B cell (primary cell): ENCODE results near the gene KIF1A. TPM values are rescaled to one million over a fixed set of nuclear protein-coding genes. Genes with fewer than 3 reads are reported as not detected.

Experiments used
- ATAC-seq: fragments of 200-7000 bp; cut with Tn5 transposase; one replicate; pipeline ENCODE4 v1.10.0; 2021; ENCODE audit warnings: low read depth, mild to moderate bottlenecking, moderate number of reproducible peaks, moderate library complexity
- CTCF ChIA-PET: fragments of 350-600 bp; sonication (Branson Sonifier 250); formaldehyde crosslinking; loops from one replicate; lab custom pipeline; 2021; ENCODE audit warnings: antibody characterized with exemption, inconsistent platforms; lab: Charles Lee
- POLR2A ChIA-PET: fragments of 350-600 bp; sonication (Branson Sonifier 250); formaldehyde crosslinking; loops from one replicate; lab custom pipeline; 2021; ENCODE audit warnings: antibody characterized with exemption; lab: Charles Lee
- DNase-seq: peaks from one replicate; pipeline ENCODE4 v3.0.0; 2013
- H2AFZ ChIP-seq: 2 replicates; pipeline ENCODE4 v1.6.1; 2012; ENCODE audit warnings: mild to moderate bottlenecking, low read depth, low read length; ENCODE audit not compliant: insufficient read depth, poor library complexity, severe bottlenecking
- H3K27ac ChIP-seq, 2 donors: 1 replicate in 1 of 2; 2 replicates in 1 of 2; pipeline ENCODE4 v1.5.1; 2012 to 2013; ENCODE audit warnings: low read length in 2 of 2, mild to moderate bottlenecking in 2 of 2, moderate library complexity in 1 of 2
- H3K27me3 ChIP-seq, 4 experiments: fragments of 200-600 bp in 1 of 4; sonication (generic) in 1 of 4; replicated peaks in 1 of 4; 1 replicate in 2 of 4; 2 replicates in 2 of 4; pipeline versions ENCODE4 v1.6.1 to v1.7.0; 2013 to 2016; ENCODE audit warnings: low read length in 3 of 4, mild to moderate bottlenecking in 2 of 4, mixed read lengths in 1 of 4, moderate library complexity in 1 of 4; ENCODE audit not compliant: insufficient read depth in 4 of 4, control insufficient read depth in 3 of 4; ENCODE audit errors: control extremely low read depth in 1 of 4
- H3K36me3 ChIP-seq, 2 experiments: replicated peaks in 1 of 2; 1 replicate in 1 of 2; 2 replicates in 1 of 2; pipeline versions ENCODE4 v1.6.1 to v1.7.1; 2013; ENCODE audit warnings: low read length in 1 of 2; ENCODE audit not compliant: insufficient read depth in 2 of 2, control insufficient read depth in 1 of 2; ENCODE audit errors: control extremely low read depth in 1 of 2, extremely low read depth in 1 of 2
- H3K4me1 ChIP-seq, 2 donors: fragments of 200-600 bp in 1 of 2; sonication (generic) in 1 of 2; 1 replicate in 1 of 2; 2 replicates in 1 of 2; pipeline versions ENCODE4 v1.5.1 to v1.6.1; 2013 to 2017; ENCODE audit warnings: low read length in 2 of 2; ENCODE audit not compliant: control insufficient read depth in 2 of 2, insufficient read depth in 2 of 2
- H3K4me2 ChIP-seq: replicated peaks from 2 replicates; pipeline ENCODE3; 2012; ENCODE audit warnings: mild to moderate bottlenecking, low read depth, low read length; ENCODE audit not compliant: poor library complexity, severe bottlenecking
- H3K4me3 ChIP-seq, 5 experiments: fragments of 200-600 bp in 1 of 5; sonication (generic) in 1 of 5; 1 replicate in 3 of 5; 2 replicates in 2 of 5; pipeline versions ENCODE4 v1.5.1 to v1.7.0; 2011 to 2016; ENCODE audit warnings: low read length in 4 of 5, mild to moderate bottlenecking in 4 of 5, low read depth in 2 of 5, control low read depth in 1 of 5, moderate library complexity in 1 of 5; ENCODE audit not compliant: insufficient read depth in 1 of 5; ENCODE audit errors: control extremely low read depth in 1 of 5, extremely low read depth in 1 of 5
- H3K79me2 ChIP-seq: fragments of 200-600 bp; sonication (generic); one replicate; pipeline ENCODE4 v1.6.0; 2016; ENCODE audit warnings: low read length; ENCODE audit not compliant: control insufficient read depth, insufficient read depth
- H3K9ac ChIP-seq: fragments of 200-600 bp; sonication (generic); 2 replicates; pipeline ENCODE4 v1.6.1; 2017; ENCODE audit warnings: mild to moderate bottlenecking, low read length, moderate library complexity
- H3K9me3 ChIP-seq, 3 donors: one replicate each; pipeline versions ENCODE4 v1.6.1 to v1.7.1; 2013; ENCODE audit warnings: low read length in 2 of 3; ENCODE audit not compliant: control insufficient read depth in 2 of 3, insufficient read depth in 1 of 3; ENCODE audit errors: control extremely low read depth in 1 of 3
- H4K20me1 ChIP-seq: 2 replicates; pipeline ENCODE4 v1.6.0; 2012; ENCODE audit warnings: mild to moderate bottlenecking, low read length; ENCODE audit not compliant: insufficient read depth, control insufficient read depth, poor library complexity, severe bottlenecking
- H3K27ac Mint-ChIP-seq: one replicate; pipeline ENCODE4 v1.8.0; 2021; ENCODE audit warnings: mixed read lengths
- H3K27me3 Mint-ChIP-seq: one replicate; pipeline ENCODE4 v1.8.0; 2021; ENCODE audit warnings: mixed read lengths
- H3K4me1 Mint-ChIP-seq: one replicate; pipeline ENCODE4 v1.8.0; 2021; ENCODE audit warnings: mixed read lengths
- H3K4me3 Mint-ChIP-seq: one replicate; pipeline ENCODE4 v1.8.0; 2021; ENCODE audit warnings: mixed read lengths
- H3K9me3 Mint-ChIP-seq: one replicate; pipeline ENCODE4 v1.8.0; 2022; ENCODE audit warnings: mixed read lengths; ENCODE audit not compliant: insufficient read depth
- EZH2 ChIP-seq: IDR thresholded peaks from 2 replicates; pipeline ENCODE4 v1.6.1; 2012; ENCODE audit warnings: borderline replicate concordance, low read depth, mild to moderate bottlenecking, moderate library complexity, low read length; ENCODE audit not compliant: insufficient read depth, poor library complexity, severe bottlenecking
- WGBS: methylation state at CpG from one replicate; pipeline ENCODE4 v1.1.5; 2013; ENCODE audit warnings: missing lambda C conversion rate; ENCODE audit not compliant: insufficient coverage; 5-methylcytosine and 5-hydroxymethylcytosine counted together
- intact Hi-C: fragments of 100-400 bp; cut with micrococcal nuclease; formaldehyde crosslinking; loops from one replicate; pipeline ENCODE4 v1.10.0; 2022
- polyA plus RNA-seq: library from polyadenylated mRNA; depleted of rRNA; stranded (reverse); fragments of >200 nt; gene quantifications from 2 replicates; pipeline ENCODE4 v1.2.3, GENCODE V29; 2012
- total RNA-seq, 2 donors: library from RNA; stranded (reverse); fragments of 120-200 nt in 1 of 2; gene quantifications; 1 replicate in 1 of 2; 2 replicates in 1 of 2; pipeline versions ENCODE4 v1.2.3 to v1.2.4, GENCODE V29; 2013 to 2022
- TF ChIP-seq, protein P1 (sequence below): fragments of 200-600 bp; IDR thresholded peaks from one replicate; pipeline ENCODE4 v1.8.0; 2022; ENCODE audit warnings: antibody characterized with exemption, mild to moderate bottlenecking

KIF1A gene
- total and polyA plus RNA-seq, 2 donors (not counting 1 experiment from before 2014, with no cell fraction given) = not detected

DNA sequence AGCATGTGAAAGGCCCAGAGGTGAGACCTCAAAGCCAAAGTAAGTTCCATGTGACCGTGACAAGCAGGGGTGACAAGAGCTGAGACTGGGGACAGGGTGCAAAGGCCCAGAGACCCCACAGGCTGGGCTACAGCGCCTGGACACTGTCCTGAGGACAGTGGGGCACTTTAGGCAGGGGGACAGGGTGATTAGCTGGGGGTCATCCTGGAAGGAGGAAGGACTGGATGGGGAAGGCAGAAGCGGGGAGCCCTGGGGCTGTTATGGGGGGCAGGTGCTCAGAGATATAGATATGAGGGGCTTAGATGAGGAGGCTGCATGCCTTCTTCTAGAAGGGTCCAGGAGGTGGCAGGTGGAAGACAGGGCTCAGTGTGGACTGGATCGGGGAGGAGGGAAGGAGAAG, 31.5 kb downstream of the KIF1A start:
- no peak overlapping the region for H2AFZ ChIP-seq
- CTCF ChIA-PET = no interaction called here
- no peak overlapping the region for H3K4me2 ChIP-seq
- Mint-ChIP-seq H3K27ac (no peak overlapping the region), H3K4me1 (no peaks in the 10 kb centered on the region), H3K27me3 (peaks cover 8% of the 10 kb centered on the region), H3K4me3 (no peak overlapping the region), H3K9me3 (no peaks in the 10 kb centered on the region)
- H3K4me3 ChIP-seq = no peak overlapping the region
- no peaks in the 10 kb centered on the region for H3K36me3 ChIP-seq
- H4K20me1 ChIP-seq = no peaks in the 10 kb centered on the region
- no peak for ATAC-seq
- H3K4me1 ChIP-seq = no peaks in the 10 kb centered on the region
- POLR2A ChIA-PET = no interaction called here
- TF ChIP-seq EZH2 = no peak
- TF ChIP-seq, protein P1, sequence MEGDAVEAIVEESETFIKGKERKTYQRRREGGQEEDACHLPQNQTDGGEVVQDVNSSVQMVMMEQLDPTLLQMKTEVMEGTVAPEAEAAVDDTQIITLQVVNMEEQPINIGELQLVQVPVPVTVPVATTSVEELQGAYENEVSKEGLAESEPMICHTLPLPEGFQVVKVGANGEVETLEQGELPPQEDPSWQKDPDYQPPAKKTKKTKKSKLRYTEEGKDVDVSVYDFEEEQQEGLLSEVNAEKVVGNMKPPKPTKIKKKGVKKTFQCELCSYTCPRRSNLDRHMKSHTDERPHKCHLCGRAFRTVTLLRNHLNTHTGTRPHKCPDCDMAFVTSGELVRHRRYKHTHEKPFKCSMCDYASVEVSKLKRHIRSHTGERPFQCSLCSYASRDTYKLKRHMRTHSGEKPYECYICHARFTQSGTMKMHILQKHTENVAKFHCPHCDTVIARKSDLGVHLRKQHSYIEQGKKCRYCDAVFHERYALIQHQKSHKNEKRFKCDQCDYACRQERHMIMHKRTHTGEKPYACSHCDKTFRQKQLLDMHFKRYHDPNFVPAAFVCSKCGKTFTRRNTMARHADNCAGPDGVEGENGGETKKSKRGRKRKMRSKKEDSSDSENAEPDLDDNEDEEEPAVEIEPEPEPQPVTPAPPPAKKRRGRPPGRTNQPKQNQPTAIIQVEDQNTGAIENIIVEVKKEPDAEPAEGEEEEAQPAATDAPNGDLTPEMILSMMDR = no peak
- H3K79me2 ChIP-seq = no peaks in the 10 kb centered on the region
- no peaks in the 10 kb centered on the region for H3K9me3 ChIP-seq
- no peak overlapping the region for H3K9ac ChIP-seq
- H3K27ac ChIP-seq = no peak overlapping the region
- intact Hi-C loops = no loop called here
- H3K27me3 ChIP-seq = no peaks in the 10 kb centered on the region
- WGBS = 84% methylated on average over 4 of the region's 4 CpGs
- no peak for DNase-seq

DNA sequence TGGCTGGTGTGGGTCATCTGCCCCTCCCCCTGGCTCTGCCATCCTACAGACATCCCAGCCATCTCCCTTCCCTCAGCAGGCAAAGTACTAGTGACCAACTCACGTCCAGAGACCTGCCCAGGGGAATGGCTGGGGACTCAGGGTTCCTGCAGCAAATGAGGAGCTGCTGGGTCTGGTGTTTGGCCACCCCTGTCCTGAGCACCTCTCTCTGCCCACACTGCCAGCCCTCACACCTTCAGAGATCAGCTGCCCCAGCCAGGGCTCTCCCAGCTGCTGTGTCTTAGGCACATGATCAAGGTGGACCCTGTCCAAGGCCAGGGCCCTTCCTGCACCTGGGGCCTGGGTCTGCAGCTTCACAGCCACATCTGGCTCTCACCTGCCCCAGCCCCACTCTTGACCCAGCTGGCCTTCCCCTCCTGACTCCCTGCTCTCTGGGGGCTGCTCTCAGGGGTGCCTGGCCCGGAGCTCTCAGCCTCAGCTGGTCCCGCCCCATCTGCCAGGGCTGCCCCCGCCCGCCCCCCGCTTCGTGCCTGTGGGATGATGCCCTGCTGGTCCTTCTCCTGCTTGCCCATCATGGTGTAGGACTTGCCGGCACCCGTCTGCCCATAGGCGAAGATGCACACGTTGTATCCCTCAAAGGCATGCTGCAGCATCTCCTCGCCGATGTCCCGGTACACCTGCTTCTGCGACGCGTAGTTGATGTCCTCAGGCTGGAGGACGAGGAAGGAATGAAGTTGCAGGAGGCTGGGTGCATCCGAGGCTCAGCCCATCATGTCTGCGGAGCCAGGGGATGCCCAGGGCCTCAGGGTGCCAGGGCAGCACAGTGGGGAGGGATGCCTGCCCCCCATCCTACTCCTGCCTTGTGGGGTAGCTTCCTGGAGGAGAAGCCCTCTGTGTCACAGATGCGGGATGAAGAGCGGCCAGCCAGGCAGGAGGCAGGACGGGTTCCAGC, 32.2 kb downstream of the KIF1A start:
- DNase-seq = no peak
- POLR2A ChIA-PET = no interaction called here
- intact Hi-C loops = no loop called here
- Mint-ChIP-seq H3K27ac (no peak overlapping the region), H3K9me3 (no peaks in the 10 kb centered on the region), H3K4me1 (no peaks in the 10 kb centered on the region), H3K27me3 (peaks cover 8% of the 10 kb centered on the region), H3K4me3 (no peak overlapping the region)
- H3K9ac ChIP-seq = no peak overlapping the region
- TF ChIP-seq EZH2 = no peak
- TF ChIP-seq, protein P1 = no peak
- no peaks in the 10 kb centered on the region for H3K4me1 ChIP-seq
- H4K20me1 ChIP-seq = no peaks in the 10 kb centered on the region
- H3K36me3 ChIP-seq = no peaks in the 10 kb centered on the region
- no peak overlapping the region for H3K4me3 ChIP-seq
- no peak overlapping the region for H2AFZ ChIP-seq
- H3K4me2 ChIP-seq = no peak overlapping the region
- CTCF ChIA-PET = no interaction called here
- no peaks in the 10 kb centered on the region for H3K27me3 ChIP-seq
- no peaks in the 10 kb centered on the region for H3K79me2 ChIP-seq
- peaks cover 0 to 1% (median 0%) of the 10 kb centered on the region in 3 donors for H3K9me3 ChIP-seq
- no peak overlapping the region for H3K27ac ChIP-seq
- ATAC-seq = no peak
- 83% methylated on average over 23 of the region's 23 CpGs for WGBS
